PC-3 (cell line): ENCODE results near the gene GABRD. TPM values are rescaled to one million over a fixed set of nuclear protein-coding genes. Genes with fewer than 3 reads are reported as not detected.

Source experiments
- ATAC-seq: fragments of 200-7000 bp; cut with Tn5 transposase; 2 replicates; pipeline ENCODE4 v1.9.1; 2020; ENCODE audit warnings: mild to moderate bottlenecking, moderate library complexity
- BruUV-seq: library from RNA; stranded (reverse); fragments of 400-500 nt; replicated peaks from 2 replicates; lab custom pipeline; 2021; lab: Mats Ljungman, UMichigan
- CTCF ChIA-PET: fragments of 300-600 bp; sonication (Branson Sonifier 250); formaldehyde crosslinking; loops from one replicate; lab custom pipeline; 2022; ENCODE audit warnings: antibody characterized with exemption; lab: Charles Lee
- POLR2A ChIA-PET: fragments of 300-600 bp; sonication (Branson Sonifier 250); formaldehyde crosslinking; loops from one replicate; lab custom pipeline; 2022; ENCODE audit warnings: antibody characterized with exemption; ENCODE audit not compliant: unreplicated experiment; lab: Charles Lee
- DNase-seq: peaks from one replicate; pipeline ENCODE4 v3.0.0-alpha.2; 2015
- H2AFZ ChIP-seq: fragments of 300-600 bp; sonication (generic); 2 replicates; pipeline ENCODE4 v1.6.0; 2016; ENCODE audit warnings: antibody characterized with exemption, low read length
- H3F3A ChIP-seq: fragments of 300-600 bp; sonication (generic); one replicate; pipeline ENCODE4 v1.6.0; 2017; ENCODE audit warnings: antibody characterized with exemption, low read length, control low read depth, mild to moderate bottlenecking; ENCODE audit not compliant: unreplicated experiment
- H3K27ac ChIP-seq: fragments of 300-600 bp; sonication (generic); 2 replicates; pipeline ENCODE4 v1.5.1; 2016; ENCODE audit warnings: mild to moderate bottlenecking, low read length
- H3K27me3 ChIP-seq: fragments of 300-600 bp; sonication (generic); 2 replicates; pipeline ENCODE4 v1.6.1; 2016; ENCODE audit warnings: low read length, mixed read lengths
- H3K36me3 ChIP-seq: fragments of 300-600 bp; sonication (generic); 2 replicates; pipeline ENCODE4 v1.6.1; 2016; ENCODE audit warnings: low read depth, mixed run types, low read length, mixed read lengths
- H3K4me1 ChIP-seq: fragments of 300-600 bp; sonication (generic); 2 replicates; pipeline ENCODE4 v1.5.1; 2016; ENCODE audit warnings: low read length; ENCODE audit not compliant: insufficient read depth
- H3K4me2 ChIP-seq: fragments of 300-600 bp; sonication (generic); 2 replicates; pipeline ENCODE4 v1.6.0; 2016; ENCODE audit warnings: low read length
- H3K4me3 ChIP-seq: fragments of 300-600 bp; sonication (generic); 2 replicates; pipeline ENCODE4 v1.5.1; 2016; ENCODE audit warnings: mild to moderate bottlenecking, low read length, mixed read lengths
- H3K79me2 ChIP-seq: fragments of 300-600 bp; sonication (generic); 2 replicates; pipeline ENCODE4 v1.6.1; 2017; ENCODE audit warnings: low read length, mixed read lengths
- H3K9ac ChIP-seq: fragments of 300-600 bp; sonication (generic); 2 replicates; pipeline ENCODE4 v1.6.0; 2016; ENCODE audit warnings: mild to moderate bottlenecking, low read length
- H3K9me2 ChIP-seq: fragments of 300-600 bp; sonication (generic); replicated peaks from 2 replicates; pipeline ENCODE4 v1.6.1; 2016; ENCODE audit warnings: mixed run types, low read length, mixed read lengths
- H3K9me3 ChIP-seq: fragments of 300-600 bp; sonication (generic); 2 replicates; pipeline ENCODE4 v1.6.1; 2016; ENCODE audit warnings: low read length, mixed read lengths
- H4K20me1 ChIP-seq: fragments of 300-600 bp; sonication (generic); 2 replicates; pipeline ENCODE4 v1.6.1; 2016; ENCODE audit warnings: low read length, mixed read lengths
- CTCF ChIP-seq: fragments of 300-600 bp; sonication (generic); conservative IDR thresholded peaks from 2 replicates; pipeline ENCODE4 v1.5.1; 2017; ENCODE audit warnings: antibody characterized with exemption, low read depth, mild to moderate bottlenecking, low read length
- EZH2 ChIP-seq: fragments of 300-600 bp; sonication (generic); IDR thresholded peaks from one replicate; pipeline ENCODE4 v1.6.1; 2017; ENCODE audit warnings: antibody characterized with exemption, mild to moderate bottlenecking, low read length; ENCODE audit not compliant: unreplicated experiment
- EZH2phosphoT487 ChIP-seq: fragments of 300-600 bp; sonication (generic); IDR thresholded peaks from 2 replicates; pipeline ENCODE4 v1.6.1; 2018; ENCODE audit warnings: mild to moderate bottlenecking, antibody characterized with exemption, low read length, borderline replicate concordance
- intact Hi-C: fragments of 100-400 bp; cut with micrococcal nuclease; formaldehyde crosslinking; loops from 2 replicates; pipeline ENCODE4 v1.9.0; 2023
- total RNA-seq: library from RNA; depleted of rRNA; stranded (reverse); fragments of >200 nt; gene quantifications from 2 replicates; pipeline ENCODE4 v1.2.3, GENCODE V29; 2014

Gene GABRD
- total RNA-seq, 1 experiment from 2014 or later = not detected

DNA sequence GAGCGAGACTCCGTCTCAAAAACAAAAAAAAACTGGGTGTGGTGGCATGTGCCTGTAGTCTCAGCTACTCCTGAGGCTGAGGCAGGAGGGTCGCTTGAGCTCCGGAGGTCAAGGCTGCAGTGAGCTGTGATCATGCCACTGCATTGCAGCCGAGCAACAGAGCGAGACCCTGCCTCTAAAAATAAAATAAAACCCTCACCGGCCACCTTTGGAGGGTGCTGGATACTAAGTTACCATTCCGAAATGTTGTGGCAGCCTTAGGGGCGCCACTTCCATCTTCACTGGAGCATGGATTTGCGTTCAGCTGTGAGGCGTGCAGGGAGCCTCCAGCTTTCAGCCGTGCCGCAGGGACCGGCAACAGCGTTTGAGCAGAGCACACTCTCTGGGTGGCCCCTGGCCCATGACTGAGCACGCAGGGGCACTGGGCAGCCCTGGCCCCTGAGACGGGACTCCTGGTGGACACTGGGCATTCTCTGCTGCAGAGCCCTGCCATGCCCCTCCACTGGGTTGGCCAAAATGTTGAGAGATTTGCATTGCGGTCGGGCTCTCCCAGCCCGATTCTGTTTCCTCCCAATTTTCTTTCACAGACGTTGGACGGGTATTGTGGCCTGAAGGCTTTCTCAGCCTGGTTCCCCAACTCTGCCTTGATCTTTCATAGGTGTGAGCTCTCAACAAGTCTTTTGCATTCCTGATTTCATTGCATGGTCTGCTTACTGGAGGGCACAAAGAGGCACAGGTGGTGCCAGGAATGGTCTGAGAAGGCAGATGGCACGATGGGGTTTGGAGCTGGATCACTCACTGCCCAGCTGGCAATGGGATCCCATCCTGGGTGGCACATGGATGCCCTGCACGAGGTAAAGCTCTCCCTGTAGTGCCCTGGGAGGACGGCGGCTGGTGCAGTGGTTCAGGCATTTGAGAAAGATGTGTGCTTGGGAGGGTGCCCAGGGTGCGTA lies 9.8 kb upstream of the GABRD start:
- Histone ChIP-seq H3K9me2 (no peaks in the 10 kb centered on the region), H3K9me3 (no peaks in the 10 kb centered on the region), H2AFZ (no peak overlapping the region), H3K4me3 (no peak overlapping the region), H3K9ac (no peak overlapping the region), H3K27ac (no peak overlapping the region), H4K20me1 (no peaks in the 10 kb centered on the region), H3K79me2 (no peaks in the 10 kb centered on the region), H3K4me2 (no peak overlapping the region), H3K27me3 (no peaks in the 10 kb centered on the region), H3F3A (no peaks in the 10 kb centered on the region), H3K36me3 (no peaks in the 10 kb centered on the region), H3K4me1 (no peaks in the 10 kb centered on the region)
- TF ChIP-seq CTCF = no peak
- TF ChIP-seq EZH2phosphoT487 = no peak
- TF ChIP-seq EZH2 = no peak
- intact Hi-C loops = no loop called here
- ATAC-seq = no peak
- BruUV-seq = no TSS peak
- CTCF ChIA-PET = no interaction called here
- POLR2A ChIA-PET = no interaction called here
- no peak for DNase-seq

DNA sequence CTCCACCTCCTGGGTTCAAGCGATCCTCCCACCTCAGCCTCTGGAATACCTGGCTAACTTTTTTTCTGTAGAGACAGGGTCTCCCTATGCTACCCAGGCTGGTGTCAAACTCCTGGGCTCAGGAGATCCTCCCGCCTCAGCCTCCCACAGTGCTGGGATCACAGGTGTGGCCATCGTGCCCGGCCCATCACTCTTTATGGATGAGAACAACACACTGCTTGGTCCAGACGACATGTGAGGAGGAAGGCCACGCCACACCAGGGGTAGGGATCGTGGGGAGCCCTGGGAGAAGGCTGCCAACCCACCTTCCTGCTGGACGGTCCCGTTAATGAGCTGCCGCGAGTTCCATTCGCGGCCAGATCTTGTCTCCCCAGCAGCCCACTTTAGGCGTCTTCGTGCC lies 5.0 kb upstream of the GABRD start:
- ATAC-seq (no peak), DNase-seq (no peak)
- Histone ChIP-seq H3K9me2 (no peaks in the 10 kb centered on the region), H3K4me1 (peaks cover 9% of the 10 kb centered on the region; the same call in 1 of the 2 replicates), H2AFZ (no peak overlapping the region), H3K4me3 (no peak overlapping the region), H4K20me1 (no peaks in the 10 kb centered on the region), H3K36me3 (no peaks in the 10 kb centered on the region), H3K27ac (no peak overlapping the region), H3K9ac (no peak overlapping the region), H3F3A (no peaks in the 10 kb centered on the region), H3K27me3 (no peaks in the 10 kb centered on the region), H3K4me2 (no peak overlapping the region), H3K79me2 (no peaks in the 10 kb centered on the region), H3K9me3 (no peaks in the 10 kb centered on the region)
- CTCF ChIA-PET = no interaction called here
- POLR2A ChIA-PET = no interaction called here
- intact Hi-C loops = no loop called here
- BruUV-seq = no TSS peak
- no peak for TF ChIP-seq EZH2phosphoT487
- no peak for TF ChIP-seq CTCF
- no peak for TF ChIP-seq EZH2
